Ishikawa (cell line): Measurements from ENCODE around the gene TCF4.

Experiments
- CEBPB ChIP-seq: IDR thresholded peaks from 2 replicates; pipeline ENCODE4 v1.6.1; 2012
- CREB1 ChIP-seq: IDR thresholded peaks from 2 replicates; pipeline ENCODE4 v1.6.1; 2012; ENCODE audit warnings: low read depth
- EP300 ChIP-seq: IDR thresholded peaks from 2 replicates; pipeline ENCODE4 v1.6.1; 2012; ENCODE audit warnings: borderline replicate concordance
- FOXM1 ChIP-seq: IDR thresholded peaks from 2 replicates; pipeline ENCODE4 v1.6.1; 2012; ENCODE audit warnings: low read depth, borderline replicate concordance
- MAX ChIP-seq: IDR thresholded peaks from 2 replicates; pipeline ENCODE4 v1.6.1; 2012
- NFIC ChIP-seq: IDR thresholded peaks from 2 replicates; pipeline ENCODE4 v1.6.1; 2012
- REST ChIP-seq: IDR thresholded peaks from 2 replicates; pipeline ENCODE4 v1.6.1; 2012; ENCODE audit warnings: low read depth, mild to moderate bottlenecking
- YY1 ChIP-seq: IDR thresholded peaks from 2 replicates; pipeline ENCODE4 v1.6.1; 2012; ENCODE audit warnings: low read depth

- TF ChIP-seq CREB1 (no peak), CEBPB (no peak), EP300 (no peak), NFIC (no peak), YY1 (no peak), REST (no peak), MAX (no peak), FOXM1 (no peak)
Measured at GRCh38 chr18:55300936-55301531, 287.0 kb downstream of the TCF4 start.
